MM.1S (cell line): ENCODE data around the gene PPA2.

Experiments
- DNase-seq: peaks from one replicate; pipeline ENCODE4 v3.0.0-alpha.2; 2015
- H2AFZ ChIP-seq: fragments of 300-600 bp; sonication (generic); 2 replicates; pipeline ENCODE4 v1.6.0; 2016; ENCODE audit warnings: antibody characterized with exemption, low read length
- H3F3A ChIP-seq: fragments of 300-600 bp; sonication (generic); 2 replicates; pipeline ENCODE4 v1.6.1; 2016; ENCODE audit warnings: mild to moderate bottlenecking, antibody characterized with exemption, low read length, moderate library complexity, mixed read lengths; ENCODE audit not compliant: insufficient read depth
- H3K27ac ChIP-seq: fragments of 300-600 bp; sonication (generic); 2 replicates; pipeline ENCODE4 v1.5.1; 2016; ENCODE audit warnings: mild to moderate bottlenecking, low read length
- H3K27me3 ChIP-seq: fragments of 300-600 bp; sonication (generic); replicated peaks from 2 replicates; pipeline ENCODE4 v1.6.0; 2016; ENCODE audit warnings: low read length; ENCODE audit not compliant: insufficient read depth
- H3K36me3 ChIP-seq: fragments of 300-600 bp; sonication (generic); replicated peaks from 2 replicates; pipeline ENCODE4 v1.6.1; 2016; ENCODE audit warnings: mild to moderate bottlenecking, low read length, mixed read lengths; ENCODE audit not compliant: insufficient read depth
- H3K4me1 ChIP-seq: fragments of 300-600 bp; sonication (generic); 2 replicates; pipeline ENCODE4 v1.6.1; 2016; ENCODE audit warnings: low read length, mixed read lengths
- H3K4me2 ChIP-seq: fragments of 300-600 bp; sonication (generic); 2 replicates; pipeline ENCODE4 v1.6.0; 2016; ENCODE audit warnings: low read depth, low read length
- H3K4me3 ChIP-seq: fragments of 300-600 bp; sonication (generic); 2 replicates; pipeline ENCODE4 v1.5.1; 2016; ENCODE audit warnings: low read length, mixed read lengths
- H3K79me2 ChIP-seq: fragments of 300-600 bp; sonication (generic); 2 replicates; pipeline ENCODE4 v1.6.1; 2016; ENCODE audit warnings: mixed run types, low read length, mixed read lengths
- H3K9ac ChIP-seq: fragments of 300-600 bp; sonication (generic); 2 replicates; pipeline ENCODE4 v1.6.1; 2016; ENCODE audit warnings: low read length, mixed read lengths
- H3K9me2 ChIP-seq: fragments of 300-600 bp; sonication (generic); replicated peaks from 2 replicates; pipeline ENCODE4 v1.6.1; 2016; ENCODE audit warnings: mild to moderate bottlenecking, low read length, mixed read lengths; ENCODE audit not compliant: insufficient read depth
- H3K9me3 ChIP-seq: fragments of 300-600 bp; sonication (generic); replicated peaks from 2 replicates; pipeline ENCODE4 v1.6.1; 2016; ENCODE audit warnings: mild to moderate bottlenecking, low read length, mixed read lengths; ENCODE audit not compliant: insufficient read depth
- H4K20me1 ChIP-seq: fragments of 300-600 bp; sonication (generic); 2 replicates; pipeline ENCODE4 v1.6.1; 2016; ENCODE audit warnings: mild to moderate bottlenecking, low read length, moderate library complexity, mixed read lengths; ENCODE audit not compliant: insufficient read depth
- CTCF ChIP-seq: fragments of 300-600 bp; sonication (generic); IDR thresholded peaks from 2 replicates; pipeline ENCODE4 v1.5.1; 2016; ENCODE audit warnings: antibody characterized with exemption, low read length, mixed read lengths
- EZH2 ChIP-seq: fragments of 300-600 bp; sonication (generic); optimal IDR thresholded peaks from 2 replicates; pipeline ENCODE3; 2017; ENCODE audit warnings: low read depth, mild to moderate bottlenecking, antibody characterized with exemption, low read length, mixed read lengths
- EZH2phosphoT487 ChIP-seq: fragments of 300-600 bp; sonication (generic); IDR thresholded peaks from 2 replicates; pipeline ENCODE4 v1.6.1; 2018; ENCODE audit warnings: antibody characterized with exemption, low read length

PPA2 gene

GRCh38 chr4:105509714-105510113 lies 35.9 kb upstream of the PPA2 start:
- Histone ChIP-seq H3K4me3 (no peak overlapping the region), H3K9ac (no peak overlapping the region), H3K79me2 (no peaks in the 10 kb centered on the region), H3K4me2 (no peak overlapping the region), H2AFZ (no peak overlapping the region), H3K4me1 (no peaks in the 10 kb centered on the region), H3F3A (no peaks in the 10 kb centered on the region), H3K27ac (no peak overlapping the region), H3K9me3 (no peaks in the 10 kb centered on the region), H3K9me2 (no peaks in the 10 kb centered on the region), H4K20me1 (no peaks in the 10 kb centered on the region), H3K36me3 (no peaks in the 10 kb centered on the region), H3K27me3 (no peaks in the 10 kb centered on the region)
- TF ChIP-seq EZH2phosphoT487: no peak
- TF ChIP-seq CTCF: no peak
- TF ChIP-seq EZH2: no peak
- DNase-seq: no peak

GRCh38 chr4:105509291-105509690 lies 35.4 kb upstream of the PPA2 start:
- Histone ChIP-seq H3K27me3 (no peaks in the 10 kb centered on the region), H3K9me2 (no peaks in the 10 kb centered on the region), H4K20me1 (no peaks in the 10 kb centered on the region), H3K4me2 (no peak overlapping the region), H3K36me3 (no peaks in the 10 kb centered on the region), H3F3A (no peaks in the 10 kb centered on the region), H3K9me3 (no peaks in the 10 kb centered on the region), H3K27ac (no peak overlapping the region), H3K4me3 (no peak overlapping the region), H2AFZ (no peak overlapping the region), H3K79me2 (no peaks in the 10 kb centered on the region), H3K4me1 (no peaks in the 10 kb centered on the region), H3K9ac (no peak overlapping the region)
- DNase-seq: no peak
- no peak for TF ChIP-seq EZH2
- TF ChIP-seq EZH2phosphoT487: no peak
- TF ChIP-seq CTCF: no peak

- H4K20me1 ChIP-seq: no peaks in the 10 kb centered on the region
- no peak overlapping the region for H3K27ac ChIP-seq
- no peaks in the 10 kb centered on the region for H3K79me2 ChIP-seq
- no peak for DNase-seq
- no peaks in the 10 kb centered on the region for H3K4me1 ChIP-seq
- no peak overlapping the region for H3K9ac ChIP-seq
- H3K9me2 ChIP-seq: no peaks in the 10 kb centered on the region
- H3F3A ChIP-seq: no peaks in the 10 kb centered on the region
- TF ChIP-seq EZH2phosphoT487 (no peak), CTCF (no peak), EZH2 (no peak)
- no peaks in the 10 kb centered on the region for H3K9me3 ChIP-seq
- no peak overlapping the region for H2AFZ ChIP-seq
- H3K4me3 ChIP-seq: no peak overlapping the region
- H3K36me3 ChIP-seq: no peaks in the 10 kb centered on the region
- H3K27me3 ChIP-seq: no peaks in the 10 kb centered on the region
- H3K4me2 ChIP-seq: no peak overlapping the region
These were observed 30.9 kb upstream of the PPA2 start for GRCh38 chr4:105504744-105505143.

GRCh38 chr4:105503484-105503883 lies 29.6 kb upstream of the PPA2 start:
- Histone ChIP-seq H3K36me3 (no peaks in the 10 kb centered on the region), H3K9me2 (no peaks in the 10 kb centered on the region), H3K4me3 (no peak overlapping the region), H3K27me3 (no peaks in the 10 kb centered on the region), H3K4me2 (no peak overlapping the region), H3K27ac (no peak overlapping the region), H3K4me1 (no peaks in the 10 kb centered on the region), H3K9me3 (no peaks in the 10 kb centered on the region), H3K9ac (no peak overlapping the region), H4K20me1 (no peaks in the 10 kb centered on the region), H3K79me2 (no peaks in the 10 kb centered on the region), H2AFZ (no peak overlapping the region), H3F3A (no peaks in the 10 kb centered on the region)
- no peak for TF ChIP-seq EZH2phosphoT487
- TF ChIP-seq EZH2: no peak
- no peak for TF ChIP-seq CTCF
- no peak for DNase-seq
